ENCODE data around the gene PIK3R1. TPM values are rescaled to one million over a fixed set of nuclear protein-coding genes. Genes with fewer than 3 reads are reported as not detected.

The PIK3R1 gene
- total and polyA plus RNA-seq, 2 experiments from 2014 or later, result 5.9 to 9.8 TPM

- no peak overlapping the region for H3K27ac Mint-ChIP-seq
- peaks cover 11% of the 10 kb centered on the region for H3K4me1 Mint-ChIP-seq
- H3K4me3 Mint-ChIP-seq, result no peak overlapping the region
- H3K9me2 ChIP-seq (ENCODE audit: insufficient read depth), result no peaks in the 10 kb centered on the region
- no peak overlapping the region for H2AFZ ChIP-seq
- peaks cover 42% of the 10 kb centered on the region for H3K79me2 ChIP-seq (replicated peaks; ENCODE audit: insufficient read depth)
- H3F3A ChIP-seq (replicated peaks; ENCODE audit: low read depth), result no peaks in the 10 kb centered on the region
- H3K4me2 ChIP-seq, result no peak overlapping the region
- DNase-seq (ENCODE audit: low spot score) (no peak), ATAC-seq (no peak)
- no peak overlapping the region for H3K4me3 ChIP-seq
- peaks cover 26% of the 10 kb centered on the region for H3K27me3 Mint-ChIP-seq (ENCODE audit: insufficient read depth, low read depth, poor library complexity)
- no peaks in the 10 kb centered on the region; the same call in 2 of the 3 replicates for H3K36me3 Mint-ChIP-seq (ENCODE audit: low read depth)
- no peak overlapping the region for H3K27ac ChIP-seq (ENCODE audit: low read depth)
- peaks cover 40% of the 10 kb centered on the region for H4K20me1 ChIP-seq (replicated peaks; ENCODE audit: insufficient read depth)
- peaks cover 10% of the 10 kb centered on the region for H3K4me1 ChIP-seq (ENCODE audit: insufficient read depth)
- H3K27me3 ChIP-seq (ENCODE audit: insufficient read depth), result peaks cover 43% of the 10 kb centered on the region
- H3K36me3 ChIP-seq (ENCODE audit: insufficient read depth), result no peaks in the 10 kb centered on the region
- no peak for TF ChIP-seq CREB1 (CRISPR knock-in tag; IDR thresholded peaks at IDR 0.05; ENCODE audit: low read depth)
- TF ChIP-seq ZNF331 (CRISPR knock-in tag; IDR thresholded peaks at IDR 0.05; ENCODE audit: low read depth), result no peak
- TF ChIP-seq EZH2 (IDR thresholded peaks at IDR 0.05; ENCODE audit: low read depth, unreplicated experiment), result no peak
- no peak for TF ChIP-seq STAT1 (IDR thresholded peaks at IDR 0.05; ENCODE audit: unreplicated experiment)
- TF ChIP-seq NANOG (IDR thresholded peaks at IDR 0.05; ENCODE audit: borderline replicate concordance), result no peak
- no peak for TF ChIP-seq ETS1 (IDR thresholded peaks at IDR 0.05)
- TF ChIP-seq JUNB (IDR thresholded peaks at IDR 0.05; ENCODE audit: unreplicated experiment), result no peak
- TF ChIP-seq ZNF114 (CRISPR knock-in tag; IDR thresholded peaks at IDR 0.05), result no peak
- no peak for TF ChIP-seq EZH2phosphoT487 (IDR thresholded peaks at IDR 0.05; ENCODE audit: unreplicated experiment)
- TF ChIP-seq, protein P1, sequence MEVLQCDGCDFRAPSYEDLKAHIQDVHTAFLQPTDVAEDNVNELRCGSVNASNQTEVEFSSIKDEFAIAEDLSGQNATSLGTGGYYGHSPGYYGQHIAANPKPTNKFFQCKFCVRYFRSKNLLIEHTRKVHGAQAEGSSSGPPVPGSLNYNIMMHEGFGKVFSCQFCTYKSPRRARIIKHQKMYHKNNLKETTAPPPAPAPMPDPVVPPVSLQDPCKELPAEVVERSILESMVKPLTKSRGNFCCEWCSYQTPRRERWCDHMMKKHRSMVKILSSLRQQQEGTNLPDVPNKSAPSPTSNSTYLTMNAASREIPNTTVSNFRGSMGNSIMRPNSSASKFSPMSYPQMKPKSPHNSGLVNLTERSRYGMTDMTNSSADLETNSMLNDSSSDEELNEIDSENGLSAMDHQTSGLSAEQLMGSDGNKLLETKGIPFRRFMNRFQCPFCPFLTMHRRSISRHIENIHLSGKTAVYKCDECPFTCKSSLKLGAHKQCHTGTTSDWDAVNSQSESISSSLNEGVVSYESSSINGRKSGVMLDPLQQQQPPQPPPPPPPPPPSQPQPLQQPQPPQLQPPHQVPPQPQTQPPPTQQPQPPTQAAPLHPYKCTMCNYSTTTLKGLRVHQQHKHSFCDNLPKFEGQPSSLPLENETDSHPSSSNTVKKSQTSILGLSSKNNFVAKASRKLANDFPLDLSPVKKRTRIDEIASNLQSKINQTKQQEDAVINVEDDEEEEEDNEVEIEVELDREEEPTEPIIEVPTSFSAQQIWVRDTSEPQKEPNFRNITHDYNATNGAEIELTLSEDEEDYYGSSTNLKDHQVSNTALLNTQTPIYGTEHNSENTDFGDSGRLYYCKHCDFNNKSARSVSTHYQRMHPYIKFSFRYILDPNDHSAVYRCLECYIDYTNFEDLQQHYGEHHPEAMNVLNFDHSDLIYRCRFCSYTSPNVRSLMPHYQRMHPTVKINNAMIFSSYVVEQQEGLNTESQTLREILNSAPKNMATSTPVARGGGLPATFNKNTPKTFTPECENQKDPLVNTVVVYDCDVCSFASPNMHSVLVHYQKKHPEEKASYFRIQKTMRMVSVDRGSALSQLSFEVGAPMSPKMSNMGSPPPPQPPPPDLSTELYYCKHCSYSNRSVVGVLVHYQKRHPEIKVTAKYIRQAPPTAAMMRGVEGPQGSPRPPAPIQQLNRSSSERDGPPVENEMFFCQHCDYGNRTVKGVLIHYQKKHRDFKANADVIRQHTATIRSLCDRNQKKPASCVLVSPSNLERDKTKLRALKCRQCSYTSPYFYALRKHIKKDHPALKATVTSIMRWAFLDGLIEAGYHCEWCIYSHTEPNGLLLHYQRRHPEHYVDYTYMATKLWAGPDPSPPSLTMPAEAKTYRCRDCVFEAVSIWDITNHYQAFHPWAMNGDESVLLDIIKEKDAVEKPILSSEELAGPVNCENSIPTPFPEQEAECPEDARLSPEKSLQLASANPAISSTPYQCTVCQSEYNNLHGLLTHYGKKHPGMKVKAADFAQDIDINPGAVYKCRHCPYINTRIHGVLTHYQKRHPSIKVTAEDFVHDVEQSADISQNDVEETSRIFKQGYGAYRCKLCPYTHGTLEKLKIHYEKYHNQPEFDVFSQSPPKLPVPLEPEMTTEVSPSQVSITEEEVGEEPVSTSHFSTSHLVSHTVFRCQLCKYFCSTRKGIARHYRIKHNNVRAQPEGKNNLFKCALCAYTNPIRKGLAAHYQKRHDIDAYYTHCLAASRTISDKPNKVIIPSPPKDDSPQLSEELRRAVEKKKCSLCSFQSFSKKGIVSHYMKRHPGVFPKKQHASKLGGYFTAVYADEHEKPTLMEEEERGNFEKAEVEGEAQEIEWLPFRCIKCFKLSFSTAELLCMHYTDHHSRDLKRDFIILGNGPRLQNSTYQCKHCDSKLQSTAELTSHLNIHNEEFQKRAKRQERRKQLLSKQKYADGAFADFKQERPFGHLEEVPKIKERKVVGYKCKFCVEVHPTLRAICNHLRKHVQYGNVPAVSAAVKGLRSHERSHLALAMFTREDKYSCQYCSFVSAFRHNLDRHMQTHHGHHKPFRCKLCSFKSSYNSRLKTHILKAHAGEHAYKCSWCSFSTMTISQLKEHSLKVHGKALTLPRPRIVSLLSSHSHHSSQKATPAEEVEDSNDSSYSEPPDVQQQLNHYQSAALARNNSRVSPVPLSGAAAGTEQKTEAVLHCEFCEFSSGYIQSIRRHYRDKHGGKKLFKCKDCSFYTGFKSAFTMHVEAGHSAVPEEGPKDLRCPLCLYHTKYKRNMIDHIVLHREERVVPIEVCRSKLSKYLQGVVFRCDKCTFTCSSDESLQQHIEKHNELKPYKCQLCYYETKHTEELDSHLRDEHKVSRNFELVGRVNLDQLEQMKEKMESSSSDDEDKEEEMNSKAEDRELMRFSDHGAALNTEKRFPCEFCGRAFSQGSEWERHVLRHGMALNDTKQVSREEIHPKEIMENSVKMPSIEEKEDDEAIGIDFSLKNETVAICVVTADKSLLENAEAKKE (CRISPR knock-in tag; IDR thresholded peaks at IDR 0.05), result no peak
- TF ChIP-seq, protein P2, sequence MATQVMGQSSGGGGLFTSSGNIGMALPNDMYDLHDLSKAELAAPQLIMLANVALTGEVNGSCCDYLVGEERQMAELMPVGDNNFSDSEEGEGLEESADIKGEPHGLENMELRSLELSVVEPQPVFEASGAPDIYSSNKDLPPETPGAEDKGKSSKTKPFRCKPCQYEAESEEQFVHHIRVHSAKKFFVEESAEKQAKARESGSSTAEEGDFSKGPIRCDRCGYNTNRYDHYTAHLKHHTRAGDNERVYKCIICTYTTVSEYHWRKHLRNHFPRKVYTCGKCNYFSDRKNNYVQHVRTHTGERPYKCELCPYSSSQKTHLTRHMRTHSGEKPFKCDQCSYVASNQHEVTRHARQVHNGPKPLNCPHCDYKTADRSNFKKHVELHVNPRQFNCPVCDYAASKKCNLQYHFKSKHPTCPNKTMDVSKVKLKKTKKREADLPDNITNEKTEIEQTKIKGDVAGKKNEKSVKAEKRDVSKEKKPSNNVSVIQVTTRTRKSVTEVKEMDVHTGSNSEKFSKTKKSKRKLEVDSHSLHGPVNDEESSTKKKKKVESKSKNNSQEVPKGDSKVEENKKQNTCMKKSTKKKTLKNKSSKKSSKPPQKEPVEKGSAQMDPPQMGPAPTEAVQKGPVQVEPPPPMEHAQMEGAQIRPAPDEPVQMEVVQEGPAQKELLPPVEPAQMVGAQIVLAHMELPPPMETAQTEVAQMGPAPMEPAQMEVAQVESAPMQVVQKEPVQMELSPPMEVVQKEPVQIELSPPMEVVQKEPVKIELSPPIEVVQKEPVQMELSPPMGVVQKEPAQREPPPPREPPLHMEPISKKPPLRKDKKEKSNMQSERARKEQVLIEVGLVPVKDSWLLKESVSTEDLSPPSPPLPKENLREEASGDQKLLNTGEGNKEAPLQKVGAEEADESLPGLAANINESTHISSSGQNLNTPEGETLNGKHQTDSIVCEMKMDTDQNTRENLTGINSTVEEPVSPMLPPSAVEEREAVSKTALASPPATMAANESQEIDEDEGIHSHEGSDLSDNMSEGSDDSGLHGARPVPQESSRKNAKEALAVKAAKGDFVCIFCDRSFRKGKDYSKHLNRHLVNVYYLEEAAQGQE (IDR thresholded peaks at IDR 0.05; ENCODE audit: unreplicated experiment), result no peak
- no peak for TF ChIP-seq CTCF (conservative IDR thresholded peaks at IDR 0.05; ENCODE audit: low read depth in 2 of 2)
- no peak for TF ChIP-seq POLR2AphosphoS5 (IDR thresholded peaks at IDR 0.05; ENCODE audit: low read depth)
- peaks cover 3% of the 10 kb centered on the region; the same call in 2 of the 3 replicates for H3K9me3 Mint-ChIP-seq
These were observed 4.7 kb downstream of the PIK3R1 start for GRCh38 chr5:68220260-68220659.
